A673 (cell line): ENCODE data around the gene FGD4.

Experiments
- CTCF ChIP-seq: fragments of 300-800, 200-600 bp; sonication (generic); conservative IDR thresholded peaks from 2 replicates; pipeline ENCODE4 v1.5.1; 2017; ENCODE audit warnings: low read depth, mild to moderate bottlenecking, antibody characterized with exemption, low read length, moderate library complexity, mixed read lengths
- EZH2 ChIP-seq: fragments of 200-600 bp; sonication (generic); IDR thresholded peaks from 2 replicates; pipeline ENCODE4 v1.6.1; 2017; ENCODE audit warnings: borderline replicate concordance, low read depth, mild to moderate bottlenecking, mixed read lengths, antibody characterized with exemption, low read length; ENCODE audit not compliant: poor library complexity, severe bottlenecking

GRCh38 chr12:32517966-32518365, 118.6 kb downstream of the FGD4 start:
- TF ChIP-seq EZH2 (no peak), CTCF (no peak)
